Measurements from ENCODE around the gene BBS10. TPM values are rescaled to one million over a fixed set of nuclear protein-coding genes. Genes with fewer than 3 reads are reported as not detected.

BBS10 gene
- total and polyA plus RNA-seq, 2 of the 4 experiments (the other 2 are of a cell fraction), result 4.9 to 10.0 TPM

DNA sequence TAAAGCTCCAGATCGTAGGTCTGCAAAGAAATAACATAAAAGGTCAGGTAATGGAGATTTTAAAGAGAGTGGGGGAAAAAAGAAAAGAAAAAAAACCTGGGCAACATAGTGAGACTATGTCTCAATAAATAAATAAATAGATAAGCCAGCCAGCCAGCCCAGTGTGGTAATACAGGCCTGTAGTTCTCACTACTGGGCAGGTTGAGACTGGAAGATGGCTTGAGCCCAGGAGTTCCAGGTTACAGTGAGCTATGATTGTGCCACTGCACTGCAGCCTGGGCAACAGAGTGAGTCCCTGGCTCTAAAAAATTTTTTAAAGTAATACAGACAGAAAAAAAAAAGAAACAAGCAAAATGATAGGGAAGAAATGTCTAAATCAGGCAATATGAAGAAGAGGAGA is 43.2 kb upstream of the BBS10 start (continued):
- TF ChIP-seq, protein P1, sequence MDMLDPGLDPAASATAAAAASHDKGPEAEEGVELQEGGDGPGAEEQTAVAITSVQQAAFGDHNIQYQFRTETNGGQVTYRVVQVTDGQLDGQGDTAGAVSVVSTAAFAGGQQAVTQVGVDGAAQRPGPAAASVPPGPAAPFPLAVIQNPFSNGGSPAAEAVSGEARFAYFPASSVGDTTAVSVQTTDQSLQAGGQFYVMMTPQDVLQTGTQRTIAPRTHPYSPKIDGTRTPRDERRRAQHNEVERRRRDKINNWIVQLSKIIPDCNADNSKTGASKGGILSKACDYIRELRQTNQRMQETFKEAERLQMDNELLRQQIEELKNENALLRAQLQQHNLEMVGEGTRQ (IDR thresholded peaks at IDR 0.05; ENCODE audit: low read depth, low read length), result no peak
- no peak for TF ChIP-seq POLR2A (IDR thresholded peaks at IDR 0.05; ENCODE audit: low read depth, low read length)
- TF ChIP-seq RFX5 (IDR thresholded peaks at IDR 0.05; ENCODE audit: low read depth, low read length), result no peak
- no peak for TF ChIP-seq CHD1 (IDR thresholded peaks at IDR 0.05; ENCODE audit: low read depth, low read length)

DNA sequence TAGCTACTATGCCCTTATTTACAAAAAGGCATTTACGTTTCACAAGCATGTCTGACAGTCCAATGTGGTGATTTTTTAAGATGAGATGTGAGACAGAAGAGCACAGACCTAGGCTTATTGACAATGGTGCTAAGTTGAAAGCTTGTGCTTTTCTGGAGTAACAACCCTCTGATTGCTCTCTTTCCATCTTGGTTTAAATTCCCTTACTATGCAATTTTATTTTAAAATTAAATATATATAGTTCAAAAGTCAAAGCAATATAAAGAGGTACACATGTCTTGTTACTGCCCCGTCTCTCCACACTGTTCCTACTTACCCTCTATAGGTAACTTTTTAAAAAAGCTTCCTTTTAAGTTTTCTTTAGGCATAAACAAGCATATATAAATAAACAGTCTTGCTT is 39.4 kb upstream of the BBS10 start:
- Histone ChIP-seq H3K4me2 (ENCODE audit: low read depth, low read length) (no peak overlapping the region), H2AFZ (replicated peaks; ENCODE audit: low read length, poor library complexity) (no peak overlapping the region), H2BK15ac (ENCODE audit: low read depth, low read length) (no peak overlapping the region), H3K9me1 (ENCODE audit: insufficient read depth, low read length) (0 out of 2 replicates have a peak, but pooled peaks cover 3% of the 10 kb centered on the region), H3K56ac (ENCODE audit: extremely low read depth, insufficient read depth, low read length) (no peak overlapping the region), H3K27me3 (ENCODE audit: control insufficient read depth, insufficient read depth, low read length) (no peaks in the 10 kb centered on the region), H3K23ac (ENCODE audit: low read depth, low read length) (no peak overlapping the region), H2AK5ac (ENCODE audit: low read depth, low read length) (no peak overlapping the region), H2BK120ac (ENCODE audit: low read depth, low read length) (no peak overlapping the region), H4K20me1 (ENCODE audit: insufficient read depth, low read length) (no peaks in the 10 kb centered on the region), H2BK5ac (ENCODE audit: low read depth, low read length, poor library complexity, severe bottlenecking) (no peak overlapping the region), H3K9me3 (ENCODE audit: control insufficient read depth, insufficient read depth, low read length) (no peaks in the 10 kb centered on the region), H3K27ac (ENCODE audit: insufficient read depth, low read length) (no peak overlapping the region), H3K4ac (ENCODE audit: low read depth, low read length) (no peak overlapping the region), H3K9ac (ENCODE audit: low read depth, low read length) (no peak overlapping the region), H4K91ac (ENCODE audit: insufficient read depth, low read depth, low read length) (no peak overlapping the region), H4K8ac (ENCODE audit: low read depth in 2 of 2, low read length in 2 of 2) (no peak overlapping the region), H3K4me1 (ENCODE audit: control insufficient read depth, insufficient read depth, low read length) (no peaks in the 10 kb centered on the region), H3K14ac (replicated peaks; ENCODE audit: low read depth, low read length) (no peak overlapping the region), H3K36me3 (ENCODE audit: control insufficient read depth, insufficient read depth, low read length) (peaks cover 15% of the 10 kb centered on the region), H2BK20ac (ENCODE audit: low read depth, low read length) (no peak overlapping the region), H3K18ac (ENCODE audit: low read depth, low read length) (no peak overlapping the region), H4K5ac (ENCODE audit: low read depth, low read length) (no peak overlapping the region), H2AK9ac (replicated peaks; ENCODE audit: low read depth, low read length, poor library complexity) (no peak overlapping the region), H3K4me3 (ENCODE audit: insufficient read depth, low read depth, low read length) (no peak overlapping the region), H3K79me1 (ENCODE audit: low read depth in 1 of 2, low read length in 2 of 2) (peaks cover 3 to 4% of the 10 kb centered on the region in 2 experiments; a peak in 1 of 4 replicates)
- ChIA-PET POLR2A (ENCODE audit: unreplicated experiment) (no interaction called here), CTCF (no interaction called here)
- in situ Hi-C loops (cut with MboI; ENCODE audit: low sequenced_read_pairs) (no loop called here), intact Hi-C loops (cut with micrococcal nuclease) (no loop called here), dilution Hi-C loops (cut with HindIII; ENCODE audit: low sequenced_read_pairs, unreplicated experiment) (no loop called here)
- WGBS, 2 experiments (ENCODE audit: extremely low coverage in 2 of 2, insufficient read length in 1 of 2), result no CpG with 5 or more reads among the region's 2 CpGs
- DNase-seq (no peak), ATAC-seq (ENCODE audit: low read depth) (no peak)
- TF ChIP-seq NFE2L2 (IDR thresholded peaks at IDR 0.05; ENCODE audit: low read depth, low read length) (no peak), SMC3 (IDR thresholded peaks at IDR 0.05; ENCODE audit: low read depth, low read length) (no peak), MAFK (IDR thresholded peaks at IDR 0.05; ENCODE audit: low read depth, low read length) (peak; percentile 45)
- TF ChIP-seq, protein P2, sequence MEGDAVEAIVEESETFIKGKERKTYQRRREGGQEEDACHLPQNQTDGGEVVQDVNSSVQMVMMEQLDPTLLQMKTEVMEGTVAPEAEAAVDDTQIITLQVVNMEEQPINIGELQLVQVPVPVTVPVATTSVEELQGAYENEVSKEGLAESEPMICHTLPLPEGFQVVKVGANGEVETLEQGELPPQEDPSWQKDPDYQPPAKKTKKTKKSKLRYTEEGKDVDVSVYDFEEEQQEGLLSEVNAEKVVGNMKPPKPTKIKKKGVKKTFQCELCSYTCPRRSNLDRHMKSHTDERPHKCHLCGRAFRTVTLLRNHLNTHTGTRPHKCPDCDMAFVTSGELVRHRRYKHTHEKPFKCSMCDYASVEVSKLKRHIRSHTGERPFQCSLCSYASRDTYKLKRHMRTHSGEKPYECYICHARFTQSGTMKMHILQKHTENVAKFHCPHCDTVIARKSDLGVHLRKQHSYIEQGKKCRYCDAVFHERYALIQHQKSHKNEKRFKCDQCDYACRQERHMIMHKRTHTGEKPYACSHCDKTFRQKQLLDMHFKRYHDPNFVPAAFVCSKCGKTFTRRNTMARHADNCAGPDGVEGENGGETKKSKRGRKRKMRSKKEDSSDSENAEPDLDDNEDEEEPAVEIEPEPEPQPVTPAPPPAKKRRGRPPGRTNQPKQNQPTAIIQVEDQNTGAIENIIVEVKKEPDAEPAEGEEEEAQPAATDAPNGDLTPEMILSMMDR (conservative IDR thresholded peaks at IDR 0.05; ENCODE audit: low read depth, low read length), result no peak
- BruUV-seq (replicated peaks), result no TSS peak
